ENCODE data around the gene UGT1A5.

- TF ChIP-seq POLR2A (IDR thresholded peaks at IDR 0.05) = no peak
- TF ChIP-seq CTCF (IDR thresholded peaks at IDR 0.05) = no peak
Measured at GRCh38 chr2:233673896-233674295, 38.8 kb upstream of the UGT1A5 start.
